Tibial artery (tissue), 4 donors: ENCODE results near the gene PABPC1L.
A peak's percentile ranks its signal among the peaks of the same experiment; 100 is the strongest.

ENCODE experiments used
- DNase-seq, 2 donors: peaks; one replicate each; pipeline ENCODE4 v3.0.0-alpha.2; 2019
- H3K27ac ChIP-seq, 2 donors: fragments of 200-600 bp; sonication (generic) in 1 of 2; 1 replicate in 1 of 2; 2 replicates in 1 of 2; pipeline ENCODE4 v1.5.1; 2018 to 2019; ENCODE audit warnings: mild to moderate bottlenecking in 1 of 2
- H3K27me3 ChIP-seq, 2 donors: fragments of 200-600 bp; sonication (generic) in 1 of 2; one replicate each; pipeline versions ENCODE4 v1.5.1 to v1.6.0; 2016 to 2019
- H3K36me3 ChIP-seq, 3 donors: fragments of 200-600 bp; sonication (generic) in 2 of 3; one replicate each; pipeline ENCODE4 v1.5.1; 2016 to 2019; ENCODE audit warnings: mild to moderate bottlenecking in 2 of 3
- H3K4me1 ChIP-seq, 4 donors: fragments of 200-600 bp; sonication (generic) in 2 of 4; 1 replicate in 3 of 4; 2 replicates in 1 of 4; pipeline ENCODE4 v1.5.1; 2016 to 2019
- H3K4me3 ChIP-seq, 2 donors: fragments of 200-600 bp; sonication (generic) in 1 of 2; 1 replicate in 1 of 2; 2 replicates in 1 of 2; pipeline ENCODE4 v1.5.1; 2018 to 2019; ENCODE audit warnings: mild to moderate bottlenecking in 2 of 2
- H3K9me3 ChIP-seq, 3 donors: fragments of 200-600 bp; sonication (generic) in 1 of 3; one replicate each; pipeline ENCODE4 v1.5.1; 2016 to 2019
- CTCF ChIP-seq, 2 experiments: fragments of 200-600 bp in 1 of 2; fragments of 450-650 bp in 1 of 2; IDR thresholded peaks; one replicate each; pipeline ENCODE4 v1.5.1; 2017 to 2019; ENCODE audit warnings: antibody characterized with exemption in 2 of 2, mild to moderate bottlenecking in 1 of 2, moderate library complexity in 1 of 2
- intact Hi-C: fragments of 100-400 bp; cut with DNase I; formaldehyde crosslinking; loops from one replicate; pipeline ENCODE4 v1.15.0; 2023; ENCODE audit warnings: low total_unique reads

Gene PABPC1L

GRCh38 chr20:44962483-44962882 lies 52.6 kb downstream of the PABPC1L start:
- Histone ChIP-seq H3K27ac (no peak overlapping the region), H3K27me3 (no peaks in the 10 kb centered on the region), H3K9me3 (no peaks in the 10 kb centered on the region), H3K4me3 (no peak overlapping the region), H3K4me1 (peaks cover 0 to 35% (median 20%) of the 10 kb centered on the region in 4 donors), H3K36me3 (no peaks in the 10 kb centered on the region)
- no peak for DNase-seq
- no peak for TF ChIP-seq CTCF (IDR thresholded peaks at IDR 0.05)
- intact Hi-C loops: loop anchor here (5.0 kb wide), 1 partner anchor 75 kb away; the partner anchor contains the start of gene YWHAB

DNA sequence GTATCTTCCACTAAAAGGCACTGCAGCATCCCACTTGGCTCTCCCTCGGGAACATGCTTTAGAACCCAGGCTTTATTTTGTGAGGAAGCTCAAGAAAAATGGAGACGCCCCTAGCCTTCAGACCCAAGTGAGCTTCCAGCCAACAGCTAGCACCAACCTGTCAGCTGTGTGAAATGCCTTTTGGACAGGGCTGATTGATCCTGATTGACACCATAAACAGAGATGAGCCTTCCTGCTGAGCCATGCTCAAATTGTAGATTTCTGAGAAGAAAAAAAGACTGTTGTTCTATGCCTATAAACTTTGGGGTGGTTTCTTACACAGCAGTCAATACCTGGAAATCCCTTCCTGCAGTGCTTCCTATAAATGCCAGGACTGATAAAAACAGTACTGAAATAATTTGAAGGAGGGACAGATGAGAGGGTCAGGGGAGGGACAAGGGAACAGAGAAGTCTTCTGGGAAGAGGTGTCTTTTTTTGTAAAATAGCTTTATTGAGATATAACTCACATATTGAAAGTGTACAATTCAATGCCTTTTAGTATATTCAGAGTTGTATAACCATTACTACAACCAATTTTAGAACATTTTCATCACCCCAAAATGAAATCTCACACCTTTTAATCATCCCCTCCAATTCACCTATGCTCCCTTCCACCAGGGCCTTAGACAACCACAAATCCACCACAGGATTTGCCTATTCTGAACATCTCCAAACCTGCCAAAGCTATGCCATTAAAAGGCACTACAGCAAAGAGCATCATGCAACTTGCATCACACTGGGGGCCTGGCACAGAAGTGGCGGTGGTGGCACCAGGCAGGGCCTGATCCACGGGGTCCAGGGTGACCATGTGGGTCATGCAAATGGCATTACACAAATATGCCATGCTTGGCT lies 53.7 kb downstream of the PABPC1L start:
- H3K9me3 ChIP-seq: no peaks in the 10 kb centered on the region
- no peak for TF ChIP-seq CTCF (IDR thresholded peaks at IDR 0.05)
- DNase-seq: no peak
- intact Hi-C loops: loop anchor here (5.0 kb wide), 1 partner anchor 76 kb away; the partner anchor contains the start of gene YWHAB
- no peak overlapping the region for H3K4me3 ChIP-seq
- H3K4me1 ChIP-seq: peaks cover 0 to 41% (median 23%) of the 10 kb centered on the region in 4 donors
- H3K27me3 ChIP-seq: no peaks in the 10 kb centered on the region
- H3K36me3 ChIP-seq: no peaks in the 10 kb centered on the region
- H3K27ac ChIP-seq: no peak overlapping the region

DNA sequence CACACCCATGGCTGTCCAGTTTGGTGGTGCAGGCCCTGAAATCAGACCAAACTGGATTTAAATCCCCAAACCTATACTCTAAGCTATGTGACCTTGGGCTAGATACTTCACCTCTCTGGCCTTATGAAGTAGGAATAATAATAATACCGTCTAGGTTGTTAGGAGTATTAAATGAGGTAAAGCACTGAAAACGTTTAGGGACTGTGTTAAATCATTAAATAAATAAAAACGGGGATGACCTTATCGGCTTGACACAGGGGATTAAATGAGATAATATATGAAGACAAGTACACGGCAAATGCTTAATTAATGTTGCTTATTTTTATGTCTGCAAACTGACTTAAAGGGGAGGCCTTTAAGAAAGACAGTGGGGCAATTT lies 55.8 kb downstream of the PABPC1L start:
- intact Hi-C loops: no loop called here
- Histone ChIP-seq H3K27ac (peak overlapping the region; percentile 85 to 88), H3K4me1 (peaks cover 0 to 28% (median 13%) of the 10 kb centered on the region in 4 donors), H3K27me3 (no peaks in the 10 kb centered on the region), H3K36me3 (no peaks in the 10 kb centered on the region), H3K9me3 (no peaks in the 10 kb centered on the region), H3K4me3 (peak overlapping the region; percentile 71 to 92)
- TF ChIP-seq CTCF (IDR thresholded peaks at IDR 0.05): no peak
- DNase-seq: no peak

- intact Hi-C loops: no loop called here
- peak; percentile 47 to 52 for TF ChIP-seq CTCF (IDR thresholded peaks at IDR 0.05)
- Histone ChIP-seq H3K9me3 (no peaks in the 10 kb centered on the region), H3K27ac (peak within 1 kb of the TSS; percentile 85 to 88), H3K36me3 (no peaks in the 10 kb centered on the region), H3K27me3 (no peaks in the 10 kb centered on the region), H3K4me3 (peak within 1 kb of the TSS; percentile 71 to 92), H3K4me1 (peaks cover 0 to 24% (median 10%) of the 10 kb centered on the region in 4 donors)
- peak; percentile 91 to 97 for DNase-seq
Observed at GRCh38 chr20:44966030-44966961, 56.4 kb downstream of the PABPC1L start, which contains the start of gene STK4. Gene STK4 (plus strand): TSS chr20:44966512. CDS start chr20:44966569, 57 bp downstream.

GRCh38 chr20:44967207-44967807 lies 57.4 kb downstream of the PABPC1L start:
- DNase-seq: no peak
- intact Hi-C loops: no loop called here
- H3K27ac ChIP-seq: peak overlapping the region; percentile 85 to 88

More at GRCh38 chr20:44967207-44967807, 57.4 kb downstream of the PABPC1L start:
- no peaks in the 10 kb centered on the region for H3K27me3 ChIP-seq
- peak overlapping the region; percentile 71 to 92 for H3K4me3 ChIP-seq
- no peak for TF ChIP-seq CTCF (IDR thresholded peaks at IDR 0.05)
- peaks cover 0 to 24% (median 10%) of the 10 kb centered on the region in 4 donors for H3K4me1 ChIP-seq
- H3K9me3 ChIP-seq: no peaks in the 10 kb centered on the region
- peaks cover 0 to 3% (median 1%) of the 10 kb centered on the region in 3 donors for H3K36me3 ChIP-seq
